Kidney glomerular epithelial cell (primary cell): Measurements from ENCODE around the gene ANK3.
A peak's percentile ranks its signal among the peaks of the same experiment; 100 is the strongest.

Experiments used
- DNase-seq: peaks from one replicate; lab custom pipeline; 2025; lab: John Stamatoyannopoulos, UW

Gene ANK3

GRCh38 chr10:60413306-60414012 lies 23.8 kb upstream of the ANK3 start:
- DNase-seq: no peak

- DNase-seq: no peak
Observed at GRCh38 chr10:60410970-60411369, 21.3 kb upstream of the ANK3 start.

GRCh38 chr10:60409202-60409601 lies 19.5 kb upstream of the ANK3 start:
- DNase-seq: no peak

- DNase-seq: no peak
Observed at GRCh38 chr10:60406182-60406581, 16.5 kb upstream of the ANK3 start.

GRCh38 chr10:60405172-60405571 lies 15.5 kb upstream of the ANK3 start:
- no peak for DNase-seq

GRCh38 chr10:60403168-60403873 lies 13.6 kb upstream of the ANK3 start:
- DNase-seq: no peak

GRCh38 chr10:60400366-60400765 lies 10.7 kb upstream of the ANK3 start:
- DNase-seq: no peak

GRCh38 chr10:60399328-60399727 lies 9.7 kb upstream of the ANK3 start:
- DNase-seq: no peak

- DNase-seq: no peak
Observed at GRCh38 chr10:60397792-60398191, 8.1 kb upstream of the ANK3 start.

- no peak for DNase-seq
Observed at GRCh38 chr10:60396766-60397165, 7.1 kb upstream of the ANK3 start.

GRCh38 chr10:60395711-60396110 lies 6.0 kb upstream of the ANK3 start:
- no peak for DNase-seq

GRCh38 chr10:60394446-60394845 lies 4.8 kb upstream of the ANK3 start:
- DNase-seq: no peak

- DNase-seq: no peak
Observed at GRCh38 chr10:60390224-60390626, 550 bp upstream of the ANK3 start.

GRCh38 chr10:60388709-60389301 lies 870 bp downstream of the ANK3 start:
- no peak for DNase-seq

- no peak for DNase-seq
Observed at GRCh38 chr10:60388116-60388625, 1.5 kb downstream of the ANK3 start.

GRCh38 chr10:60387531-60387930 lies 2.1 kb downstream of the ANK3 start:
- DNase-seq: peak; percentile 4

GRCh38 chr10:60385399-60385738 lies 4.3 kb downstream of the ANK3 start:
- no peak for DNase-seq

GRCh38 chr10:60384708-60385398 lies 4.8 kb downstream of the ANK3 start:
- DNase-seq: peak; percentile 97

- no peak for DNase-seq
Observed at GRCh38 chr10:60384011-60384410, 5.7 kb downstream of the ANK3 start.

- DNase-seq: peak; percentile 30
Observed at GRCh38 chr10:60382946-60383681, 6.6 kb downstream of the ANK3 start.

- no peak for DNase-seq
Observed at GRCh38 chr10:60380781-60381180, 8.9 kb downstream of the ANK3 start.

GRCh38 chr10:60377955-60378354 lies 11.7 kb downstream of the ANK3 start:
- peak; percentile 14 for DNase-seq
